SK-N-SH (cell line): ENCODE measurements around the gene IRX6. TPM values are rescaled to one million over a fixed set of nuclear protein-coding genes. Genes with fewer than 3 reads are reported as not detected.

Source experiments
- CTCF ChIA-PET: fragments of 300-600, 350-600 bp; formaldehyde crosslinking; extraction: SDS; loops from one replicate; lab custom pipeline; 2021; lab: Yijun Ruan, JAX
- POLR2A ChIA-PET: fragments of 350-600 bp; sonication (Branson Sonifier 250); formaldehyde crosslinking; extraction: SDS; loops from one replicate; lab custom pipeline; 2020; ENCODE audit warnings: antibody characterized with exemption, inconsistent platforms; lab: Yijun Ruan, JAX
- DNase-seq: peaks from one replicate; pipeline ENCODE4 v3.0.0; 2012
- H2AFZ ChIP-seq: fragments of 200-600 bp; sonication (generic); 2 replicates; pipeline ENCODE4 v1.8.1; 2016; ENCODE audit warnings: antibody characterized with exemption, mild to moderate bottlenecking, low read depth
- H3F3A ChIP-seq: fragments of 200-600 bp; sonication (generic); replicated peaks from 2 replicates; pipeline ENCODE3; 2016; ENCODE audit warnings: antibody characterized with exemption, mild to moderate bottlenecking; ENCODE audit not compliant: insufficient read depth
- H3K27ac ChIP-seq, 2 experiments: fragments of 200-500 bp in 1 of 2; fragments of 200-600 bp in 1 of 2; sonication (Bioruptor generic) in 1 of 2; sonication (generic), shearing (Covaris generic) in 1 of 2; 2 replicates each; pipeline versions ENCODE4 v1.5.1 to v1.6.1; 2014 to 2016; ENCODE audit warnings: low read depth in 2 of 2, inconsistent platforms in 1 of 2, low read length in 1 of 2, mild to moderate bottlenecking in 1 of 2, mixed read lengths in 1 of 2
- H3K27me3 ChIP-seq: fragments of 200-600 bp; sonication (generic), shearing (Covaris generic); 2 replicates; pipeline ENCODE4 v1.6.1; 2016; ENCODE audit warnings: mixed run types; ENCODE audit not compliant: insufficient read depth
- H3K36me3 ChIP-seq, 2 experiments: fragments of 200-500 bp in 1 of 2; fragments of 200-600 bp in 1 of 2; sonication (Bioruptor generic) in 1 of 2; sonication (generic) in 1 of 2; replicated peaks in 1 of 2; 2 replicates each; pipeline versions ENCODE3 to v1.5.1; 2014 to 2016; ENCODE audit warnings: low read length in 1 of 2, mild to moderate bottlenecking in 1 of 2; ENCODE audit not compliant: insufficient read depth in 2 of 2, control insufficient read depth in 1 of 2
- H3K4me1 ChIP-seq, 2 experiments: fragments of 200-500 bp in 1 of 2; fragments of 200-600 bp in 1 of 2; sonication (Bioruptor generic) in 1 of 2; sonication (generic), shearing (Covaris generic) in 1 of 2; 2 replicates each; pipeline versions ENCODE4 v1.5.1 to v1.6.1; 2014 to 2016; ENCODE audit warnings: low read depth in 1 of 2, low read length in 1 of 2, mixed run types in 1 of 2; ENCODE audit not compliant: insufficient read depth in 2 of 2, control insufficient read depth in 1 of 2
- H3K4me2 ChIP-seq: fragments of 200-600 bp; sonication (generic), shearing (Covaris generic); 2 replicates; pipeline ENCODE4 v1.6.1; 2017; ENCODE audit warnings: mixed run types
- H3K4me3 ChIP-seq, 2 experiments: fragments of 200-500 bp in 1 of 2; fragments of 200-600 bp in 1 of 2; sonication (Bioruptor generic) in 1 of 2; sonication (generic), shearing (Covaris generic) in 1 of 2; 2 replicates each; pipeline versions ENCODE4 v1.5.1 to v1.8.1; 2014 to 2016; ENCODE audit warnings: low read depth in 2 of 2, inconsistent platforms in 1 of 2, low read length in 1 of 2, mild to moderate bottlenecking in 1 of 2, mixed read lengths in 1 of 2, moderate library complexity in 1 of 2
- H3K79me2 ChIP-seq: fragments of 200-600 bp; sonication (generic); 2 replicates; pipeline ENCODE4 v1.8.1; 2017; ENCODE audit warnings: mild to moderate bottlenecking; ENCODE audit not compliant: insufficient read depth
- H3K9ac ChIP-seq: fragments of 200-600 bp; sonication (generic); 2 replicates; pipeline ENCODE4 v1.6.1; 2017; ENCODE audit warnings: mixed run types
- H3K9me2 ChIP-seq: fragments of 200-600 bp; sonication (generic); 2 replicates; pipeline ENCODE4 v1.6.1; 2017; ENCODE audit warnings: mixed run types
- H3K9me3 ChIP-seq: fragments of 200-600 bp; sonication (generic); 2 replicates; pipeline ENCODE4 v1.6.1; 2017; ENCODE audit warnings: mixed run types, mild to moderate bottlenecking, moderate library complexity
- H4K20me1 ChIP-seq: fragments of 200-600 bp; sonication (generic); 2 replicates; pipeline ENCODE4 v1.6.1; 2017; ENCODE audit warnings: mild to moderate bottlenecking, mixed run types; ENCODE audit not compliant: insufficient read depth
- EP300 ChIP-seq, 2 experiments: IDR thresholded peaks; 2 replicates each; pipeline versions ENCODE4 v1.4.0 to v1.6.1; 2012; ENCODE audit warnings: borderline replicate concordance in 1 of 2, low read depth in 1 of 2, low read length in 1 of 2
- EZH2phosphoT487 ChIP-seq: fragments of 200-600 bp; sonication (generic); IDR thresholded peaks from 2 replicates; pipeline ENCODE4 v1.6.1; 2017; ENCODE audit warnings: low read depth, mixed run types, mild to moderate bottlenecking, antibody characterized with exemption, moderate library complexity, borderline replicate concordance
- FOXM1 ChIP-seq: IDR thresholded peaks from 2 replicates; pipeline ENCODE4 v1.4.0; 2012; ENCODE audit warnings: low read depth, mild to moderate bottlenecking
- GATA2 ChIP-seq: sonication (generic); formaldehyde crosslinking; IDR thresholded peaks from 2 replicates; pipeline ENCODE4 v1.5.0; 2020; ENCODE audit warnings: mild to moderate bottlenecking, missing genetic modification reagents
- MXI1 ChIP-seq: IDR thresholded peaks from 2 replicates; pipeline ENCODE4 v1.6.1; 2012; ENCODE audit warnings: mild to moderate bottlenecking, low read depth, low read length, improper control_type of control experiment
- POLR2AphosphoS5 ChIP-seq: IDR thresholded peaks from 2 replicates; pipeline ENCODE4 v1.6.1; 2012; ENCODE audit warnings: low read depth, low read length
- RCOR1 ChIP-seq: fragments of 150-350 bp; IDR thresholded peaks from 2 replicates; pipeline ENCODE4 v1.6.1; 2017; ENCODE audit warnings: antibody characterized with exemption, low read length
- TAF1 ChIP-seq: IDR thresholded peaks from 2 replicates; pipeline ENCODE4 v1.6.1; 2012; ENCODE audit warnings: low read depth, mild to moderate bottlenecking, low read length, moderate library complexity, borderline replicate concordance
- WGBS: methylation state at CpG from one replicate; pipeline ENCODE4 v1.1.6; 2017; ENCODE audit warnings: low lambda C conversion rate; 5-methylcytosine and 5-hydroxymethylcytosine counted together
- polyA plus RNA-seq, 3 experiments: library from polyadenylated mRNA; depleted of rRNA; stranded (reverse); fragments of >200 nt; gene quantifications; 2 replicates each; pipeline ENCODE4 v1.2.3, GENCODE V29; 2012
- TF ChIP-seq, protein P1 (sequence below): fragments of 200-600 bp; sonication (generic); IDR thresholded peaks from 2 replicates; pipeline ENCODE4 v1.6.1; 2017; ENCODE audit warnings: antibody characterized with exemption, mild to moderate bottlenecking, moderate library complexity
- TF ChIP-seq, protein P2 (sequence below): IDR thresholded peaks from 2 replicates; pipeline ENCODE4 v1.6.1; 2012; ENCODE audit warnings: mild to moderate bottlenecking, low read depth, low read length, moderate library complexity
- TF ChIP-seq, protein P3 (sequence below): fragments of 150-350 bp; IDR thresholded peaks from 2 replicates; pipeline ENCODE4 v1.6.1; 2016; ENCODE audit warnings: mild to moderate bottlenecking, low read depth, low read length

Gene IRX6
- polyA plus RNA-seq, 1 of the 3 experiments (the other 2 are of a cell fraction): not detected

DNA sequence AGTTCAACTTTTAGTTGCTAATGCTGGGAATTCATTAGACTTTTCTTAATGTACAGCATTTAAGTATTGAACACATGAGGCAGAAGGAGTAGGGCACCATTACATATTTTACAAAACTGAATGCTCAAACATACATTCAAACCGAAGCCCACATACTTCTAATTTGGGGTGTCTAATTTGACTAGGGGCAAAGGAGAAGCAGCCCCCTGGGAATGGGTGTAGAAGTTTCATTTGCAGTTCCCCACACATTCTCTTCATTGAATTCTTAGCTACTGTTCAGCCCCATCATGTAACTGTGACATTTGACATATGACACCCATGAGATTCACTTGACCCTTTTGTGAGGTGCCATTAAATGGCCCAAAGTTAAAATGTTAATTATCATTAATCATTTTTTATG lies 16.4 kb downstream of the IRX6 start:
- no peak for DNase-seq
- 14% methylated on average over 1 of the region's 1 CpG for WGBS
- Histone ChIP-seq H3F3A (no peaks in the 10 kb centered on the region), H4K20me1 (no peaks in the 10 kb centered on the region), H2AFZ (no peak overlapping the region), H3K9me2 (no peaks in the 10 kb centered on the region), H3K79me2 (no peaks in the 10 kb centered on the region), H3K4me3 (no peak overlapping the region), H3K4me2 (no peak overlapping the region), H3K9ac (no peak overlapping the region), H3K9me3 (no peaks in the 10 kb centered on the region), H3K36me3 (no peaks in the 10 kb centered on the region), H3K27me3 (no peaks in the 10 kb centered on the region), H3K4me1 (no peaks in the 10 kb centered on the region), H3K27ac (no peak overlapping the region)
- ChIA-PET POLR2A (no interaction called here), CTCF (interaction anchor here (1.2 to 1.3 kb wide), 2 partner anchors 10 to 16 kb away, joined by 4 to 5 read pairs; partner anchors contain the start of gene IRX6)
- TF ChIP-seq FOXM1 (no peak), TAF1 (no peak), EP300 (IDR thresholded peaks at IDR 0.05; ENCODE audit: borderline replicate concordance in 1 of 2, low read depth in 1 of 2, low read length in 1 of 2) (no peak), GATA2 (CRISPR knock-in tag) (no peak), EZH2phosphoT487 (no peak), POLR2AphosphoS5 (no peak), MXI1 (no peak), RCOR1 (no peak)
- TF ChIP-seq, protein P1, sequence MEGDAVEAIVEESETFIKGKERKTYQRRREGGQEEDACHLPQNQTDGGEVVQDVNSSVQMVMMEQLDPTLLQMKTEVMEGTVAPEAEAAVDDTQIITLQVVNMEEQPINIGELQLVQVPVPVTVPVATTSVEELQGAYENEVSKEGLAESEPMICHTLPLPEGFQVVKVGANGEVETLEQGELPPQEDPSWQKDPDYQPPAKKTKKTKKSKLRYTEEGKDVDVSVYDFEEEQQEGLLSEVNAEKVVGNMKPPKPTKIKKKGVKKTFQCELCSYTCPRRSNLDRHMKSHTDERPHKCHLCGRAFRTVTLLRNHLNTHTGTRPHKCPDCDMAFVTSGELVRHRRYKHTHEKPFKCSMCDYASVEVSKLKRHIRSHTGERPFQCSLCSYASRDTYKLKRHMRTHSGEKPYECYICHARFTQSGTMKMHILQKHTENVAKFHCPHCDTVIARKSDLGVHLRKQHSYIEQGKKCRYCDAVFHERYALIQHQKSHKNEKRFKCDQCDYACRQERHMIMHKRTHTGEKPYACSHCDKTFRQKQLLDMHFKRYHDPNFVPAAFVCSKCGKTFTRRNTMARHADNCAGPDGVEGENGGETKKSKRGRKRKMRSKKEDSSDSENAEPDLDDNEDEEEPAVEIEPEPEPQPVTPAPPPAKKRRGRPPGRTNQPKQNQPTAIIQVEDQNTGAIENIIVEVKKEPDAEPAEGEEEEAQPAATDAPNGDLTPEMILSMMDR: no peak
- TF ChIP-seq, protein P2, sequence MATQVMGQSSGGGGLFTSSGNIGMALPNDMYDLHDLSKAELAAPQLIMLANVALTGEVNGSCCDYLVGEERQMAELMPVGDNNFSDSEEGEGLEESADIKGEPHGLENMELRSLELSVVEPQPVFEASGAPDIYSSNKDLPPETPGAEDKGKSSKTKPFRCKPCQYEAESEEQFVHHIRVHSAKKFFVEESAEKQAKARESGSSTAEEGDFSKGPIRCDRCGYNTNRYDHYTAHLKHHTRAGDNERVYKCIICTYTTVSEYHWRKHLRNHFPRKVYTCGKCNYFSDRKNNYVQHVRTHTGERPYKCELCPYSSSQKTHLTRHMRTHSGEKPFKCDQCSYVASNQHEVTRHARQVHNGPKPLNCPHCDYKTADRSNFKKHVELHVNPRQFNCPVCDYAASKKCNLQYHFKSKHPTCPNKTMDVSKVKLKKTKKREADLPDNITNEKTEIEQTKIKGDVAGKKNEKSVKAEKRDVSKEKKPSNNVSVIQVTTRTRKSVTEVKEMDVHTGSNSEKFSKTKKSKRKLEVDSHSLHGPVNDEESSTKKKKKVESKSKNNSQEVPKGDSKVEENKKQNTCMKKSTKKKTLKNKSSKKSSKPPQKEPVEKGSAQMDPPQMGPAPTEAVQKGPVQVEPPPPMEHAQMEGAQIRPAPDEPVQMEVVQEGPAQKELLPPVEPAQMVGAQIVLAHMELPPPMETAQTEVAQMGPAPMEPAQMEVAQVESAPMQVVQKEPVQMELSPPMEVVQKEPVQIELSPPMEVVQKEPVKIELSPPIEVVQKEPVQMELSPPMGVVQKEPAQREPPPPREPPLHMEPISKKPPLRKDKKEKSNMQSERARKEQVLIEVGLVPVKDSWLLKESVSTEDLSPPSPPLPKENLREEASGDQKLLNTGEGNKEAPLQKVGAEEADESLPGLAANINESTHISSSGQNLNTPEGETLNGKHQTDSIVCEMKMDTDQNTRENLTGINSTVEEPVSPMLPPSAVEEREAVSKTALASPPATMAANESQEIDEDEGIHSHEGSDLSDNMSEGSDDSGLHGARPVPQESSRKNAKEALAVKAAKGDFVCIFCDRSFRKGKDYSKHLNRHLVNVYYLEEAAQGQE: no peak
- TF ChIP-seq, protein P3, sequence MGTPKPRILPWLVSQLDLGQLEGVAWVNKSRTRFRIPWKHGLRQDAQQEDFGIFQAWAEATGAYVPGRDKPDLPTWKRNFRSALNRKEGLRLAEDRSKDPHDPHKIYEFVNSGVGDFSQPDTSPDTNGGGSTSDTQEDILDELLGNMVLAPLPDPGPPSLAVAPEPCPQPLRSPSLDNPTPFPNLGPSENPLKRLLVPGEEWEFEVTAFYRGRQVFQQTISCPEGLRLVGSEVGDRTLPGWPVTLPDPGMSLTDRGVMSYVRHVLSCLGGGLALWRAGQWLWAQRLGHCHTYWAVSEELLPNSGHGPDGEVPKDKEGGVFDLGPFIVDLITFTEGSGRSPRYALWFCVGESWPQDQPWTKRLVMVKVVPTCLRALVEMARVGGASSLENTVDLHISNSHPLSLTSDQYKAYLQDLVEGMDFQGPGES: no peak
